Measurements from ENCODE around the gene RND2. TPM values are rescaled to one million over a fixed set of nuclear protein-coding genes. Genes with fewer than 3 reads are reported as not detected.

The RND2 gene
- total and polyA plus RNA-seq, 8 donors, result 0.73 to 2.0 (median 1.7) TPM

DNA sequence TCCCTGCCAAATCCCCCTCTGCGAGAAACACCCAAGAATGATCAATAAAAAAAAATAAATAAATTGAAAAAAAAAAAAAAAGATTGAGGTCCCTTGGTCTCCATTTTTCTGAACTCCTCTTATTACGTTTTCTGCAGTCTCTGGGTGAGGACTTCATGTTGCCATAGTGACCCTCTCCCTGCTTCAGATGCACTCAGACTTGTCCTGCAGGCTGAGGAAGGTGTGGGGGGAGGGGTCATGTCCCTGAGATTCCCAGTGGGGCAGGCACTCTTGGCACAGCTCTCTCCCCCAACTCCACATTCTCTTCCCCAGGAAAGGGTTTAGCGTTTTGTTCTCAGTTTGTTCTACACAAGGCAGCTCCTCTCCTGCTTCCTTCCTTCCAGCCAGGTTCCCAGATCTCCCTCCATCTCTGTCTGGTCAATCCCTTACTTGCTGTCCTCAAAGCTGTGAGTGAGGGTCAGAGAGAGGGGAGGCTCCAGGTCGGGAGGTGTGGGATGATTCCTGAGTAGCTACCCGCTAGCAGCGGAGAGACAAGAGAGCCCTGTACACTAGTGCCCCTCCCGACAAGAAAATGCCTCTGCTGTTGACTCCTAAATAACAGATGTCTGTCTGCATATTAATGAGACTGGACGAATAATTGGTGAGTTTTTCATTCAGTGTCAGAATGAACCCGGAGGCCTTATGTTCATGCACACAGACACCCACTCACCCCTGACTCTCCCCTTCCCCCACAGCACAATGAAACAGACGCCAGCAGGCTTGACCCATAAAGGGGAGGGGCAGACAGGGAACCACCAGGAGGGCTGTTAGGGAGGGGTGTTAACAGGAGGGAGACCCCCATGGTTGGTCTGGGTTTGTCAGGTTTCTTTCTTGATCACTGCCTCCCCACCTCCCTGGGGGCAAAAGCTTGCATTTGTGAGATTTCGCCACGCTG is 9.2 kb downstream of the RND2 start:
- no peaks in the 10 kb centered on the region for H3K4me1 ChIP-seq
- H3K9me3 ChIP-seq, result no peaks in the 10 kb centered on the region
- TF ChIP-seq, protein P1, sequence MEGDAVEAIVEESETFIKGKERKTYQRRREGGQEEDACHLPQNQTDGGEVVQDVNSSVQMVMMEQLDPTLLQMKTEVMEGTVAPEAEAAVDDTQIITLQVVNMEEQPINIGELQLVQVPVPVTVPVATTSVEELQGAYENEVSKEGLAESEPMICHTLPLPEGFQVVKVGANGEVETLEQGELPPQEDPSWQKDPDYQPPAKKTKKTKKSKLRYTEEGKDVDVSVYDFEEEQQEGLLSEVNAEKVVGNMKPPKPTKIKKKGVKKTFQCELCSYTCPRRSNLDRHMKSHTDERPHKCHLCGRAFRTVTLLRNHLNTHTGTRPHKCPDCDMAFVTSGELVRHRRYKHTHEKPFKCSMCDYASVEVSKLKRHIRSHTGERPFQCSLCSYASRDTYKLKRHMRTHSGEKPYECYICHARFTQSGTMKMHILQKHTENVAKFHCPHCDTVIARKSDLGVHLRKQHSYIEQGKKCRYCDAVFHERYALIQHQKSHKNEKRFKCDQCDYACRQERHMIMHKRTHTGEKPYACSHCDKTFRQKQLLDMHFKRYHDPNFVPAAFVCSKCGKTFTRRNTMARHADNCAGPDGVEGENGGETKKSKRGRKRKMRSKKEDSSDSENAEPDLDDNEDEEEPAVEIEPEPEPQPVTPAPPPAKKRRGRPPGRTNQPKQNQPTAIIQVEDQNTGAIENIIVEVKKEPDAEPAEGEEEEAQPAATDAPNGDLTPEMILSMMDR (IDR thresholded peaks at IDR 0.05), result no peak
- ATAC-seq, result peak; percentile 36
- H3K4me3 ChIP-seq, result no peak overlapping the region
- no peaks in the 10 kb centered on the region for H3K27me3 ChIP-seq
- no peaks in the 10 kb centered on the region for H3K36me3 ChIP-seq
- peak in 1 of 4 donors; percentile 65 for DNase-seq
- intact Hi-C loops (cut with DNase I), result no loop called here
- no peak overlapping the region for H3K27ac ChIP-seq

DNA sequence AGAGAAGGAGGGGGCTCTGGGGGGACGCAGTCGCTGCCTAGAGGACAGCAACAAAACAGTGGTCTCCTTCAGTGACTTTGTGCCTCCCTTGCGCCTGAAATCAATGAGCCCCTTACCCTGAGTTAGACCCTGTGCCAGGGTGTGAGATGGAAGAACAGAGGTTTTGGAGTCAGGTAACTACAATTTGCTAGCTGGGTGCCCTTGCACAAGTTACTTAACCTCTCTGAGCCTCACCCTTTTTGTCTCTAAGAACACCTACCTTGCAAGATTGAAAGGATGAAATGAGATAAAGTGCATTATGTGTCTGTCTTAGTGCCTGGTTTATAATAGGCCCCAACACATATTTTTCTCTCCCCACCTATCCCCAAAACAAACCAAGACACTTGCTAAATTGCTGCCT is 9.9 kb downstream of the RND2 start:
- H3K27me3 ChIP-seq, result no peaks in the 10 kb centered on the region
- ATAC-seq, result no peak

DNA sequence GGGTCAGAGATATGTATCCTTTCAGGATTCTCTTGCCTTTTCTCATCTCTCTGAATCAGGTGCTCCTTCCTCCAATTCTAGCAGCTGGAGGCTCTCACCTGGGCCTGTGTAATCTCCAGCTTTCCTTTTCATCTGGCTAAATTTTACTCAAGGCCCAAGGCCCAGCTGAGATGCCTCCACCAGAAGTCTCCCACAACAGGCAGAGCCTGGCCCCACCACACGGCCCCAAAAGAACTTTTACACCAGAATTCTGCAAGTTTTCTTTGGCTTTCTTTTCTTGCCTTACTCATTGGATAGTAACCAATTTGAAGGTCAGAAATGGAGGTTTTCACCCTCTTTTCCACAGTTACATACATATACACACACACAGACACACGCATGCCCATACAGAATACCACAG is 14.6 kb downstream of the RND2 start:
- TF ChIP-seq, protein P1 (IDR thresholded peaks at IDR 0.05), result no peak
- DNase-seq, result no peak
- intact Hi-C loops (cut with DNase I), result no loop called here
- Histone ChIP-seq H3K9me3 (no peaks in the 10 kb centered on the region), H3K4me3 (no peak overlapping the region), H3K36me3 (no peaks in the 10 kb centered on the region), H3K27me3 (no peaks in the 10 kb centered on the region), H3K27ac (no peak overlapping the region), H3K4me1 (no peaks in the 10 kb centered on the region)
- no peak for ATAC-seq

More for the DNA sequence above, 9.9 kb downstream of the RND2 start:
- TF ChIP-seq, protein P1 (IDR thresholded peaks at IDR 0.05), result no peak
- Histone ChIP-seq H3K27ac (no peak overlapping the region), H3K4me1 (no peaks in the 10 kb centered on the region), H3K4me3 (no peak overlapping the region), H3K36me3 (no peaks in the 10 kb centered on the region), H3K9me3 (no peaks in the 10 kb centered on the region)
- intact Hi-C loops (cut with DNase I), result no loop called here
- no peak for DNase-seq

DNA sequence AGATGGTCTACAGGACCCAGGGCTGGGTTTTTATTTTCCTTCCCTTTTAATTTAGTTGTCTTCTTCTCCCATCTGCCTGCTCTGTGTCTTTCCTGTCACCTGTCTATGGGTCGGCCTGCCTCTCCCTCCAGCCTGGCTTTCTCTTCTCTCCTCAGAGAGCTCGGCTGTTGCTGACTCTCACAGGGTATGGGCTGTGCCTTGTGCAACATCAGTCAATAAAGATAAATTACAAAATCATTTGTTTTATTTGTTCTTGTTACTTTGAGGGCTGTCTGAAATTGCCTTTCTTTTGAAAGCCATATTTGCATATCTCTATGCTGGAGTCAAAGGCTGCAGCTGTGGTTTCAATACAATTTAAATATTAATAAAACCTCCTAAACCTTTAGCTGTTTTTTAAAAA is 15.6 kb downstream of the RND2 start:
- H3K27me3 ChIP-seq, result no peaks in the 10 kb centered on the region
- ATAC-seq (peak; percentile 66), DNase-seq (no peak)
- no peaks in the 10 kb centered on the region for H3K4me1 ChIP-seq
- H3K9me3 ChIP-seq, result no peaks in the 10 kb centered on the region
- TF ChIP-seq, protein P1 (IDR thresholded peaks at IDR 0.05), result no peak
- peaks cover 0 to 3% of the 10 kb centered on the region in 2 donors for H3K36me3 ChIP-seq
- intact Hi-C loops (cut with DNase I), result no loop called here
- H3K4me3 ChIP-seq, result no peak overlapping the region
- H3K27ac ChIP-seq, result no peak overlapping the region

DNA sequence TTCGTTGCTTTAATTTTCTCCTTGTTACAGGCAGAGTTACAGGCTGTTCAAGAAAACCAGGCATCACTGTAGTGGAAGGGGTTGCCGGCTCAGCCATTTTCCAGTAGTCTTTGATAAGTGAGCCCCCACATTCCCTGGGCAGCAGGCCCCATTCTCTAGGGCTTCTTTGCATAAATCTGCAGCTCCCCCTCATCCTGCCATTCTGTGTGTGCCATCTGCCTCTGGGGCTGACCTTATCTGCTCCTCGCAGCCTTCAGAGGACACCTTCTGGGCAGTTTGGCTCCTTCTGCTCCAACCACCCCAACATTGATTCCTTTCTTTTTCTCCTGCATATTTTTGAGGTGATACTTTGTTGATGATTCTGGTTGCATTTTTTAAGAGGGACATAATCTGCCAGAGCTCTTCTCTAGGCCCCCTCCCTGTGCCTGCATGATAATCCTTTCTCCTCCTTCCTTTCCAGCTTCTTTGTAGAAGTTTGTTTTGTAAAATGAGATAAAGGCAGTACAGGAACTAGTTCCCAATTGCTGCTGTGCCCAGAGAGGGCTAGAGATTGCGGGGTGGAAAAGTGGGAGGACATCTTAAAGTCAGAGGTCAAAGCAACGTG is 17.1 kb downstream of the RND2 start:
- intact Hi-C loops (cut with DNase I), result no loop called here
- TF ChIP-seq, protein P1 (IDR thresholded peaks at IDR 0.05), result no peak
- Histone ChIP-seq H3K9me3 (no peaks in the 10 kb centered on the region), H3K4me1 (no peaks in the 10 kb centered on the region), H3K36me3 (peaks cover 0 to 4% of the 10 kb centered on the region in 2 donors), H3K27ac (no peak overlapping the region), H3K4me3 (no peak overlapping the region), H3K27me3 (no peaks in the 10 kb centered on the region)
- ATAC-seq (no peak), DNase-seq (no peak)
